Measurements from ENCODE around the gene ASTN2.

The ASTN2 gene

GRCh38 chr9:117355542-117355941 lies 59.3 kb downstream of the ASTN2 start:
- DNase-seq: no peak

GRCh38 chr9:117354997-117355396 lies 59.9 kb downstream of the ASTN2 start:
- DNase-seq: no peak

GRCh38 chr9:117354244-117354847 lies 60.5 kb downstream of the ASTN2 start:
- peak; percentile 76 for DNase-seq

- DNase-seq: no peak
Measured at GRCh38 chr9:117344892-117345660, 69.8 kb downstream of the ASTN2 start.

- no peak for DNase-seq
Measured at GRCh38 chr9:117343427-117343826, 71.4 kb downstream of the ASTN2 start.

GRCh38 chr9:117341151-117341550 lies 73.7 kb downstream of the ASTN2 start:
- peak; percentile 34 for DNase-seq

GRCh38 chr9:117340422-117340821 lies 74.4 kb downstream of the ASTN2 start:
- DNase-seq: no peak

GRCh38 chr9:117335837-117336433 lies 78.9 kb downstream of the ASTN2 start:
- peak; percentile 47 for DNase-seq

GRCh38 chr9:117334101-117334500 lies 80.8 kb downstream of the ASTN2 start:
- no peak for DNase-seq

GRCh38 chr9:117325831-117326230 lies 89.0 kb downstream of the ASTN2 start:
- no peak for DNase-seq

- no peak for DNase-seq
Measured at GRCh38 chr9:117325110-117325731, 89.6 kb downstream of the ASTN2 start.

GRCh38 chr9:117323390-117323789 lies 91.5 kb downstream of the ASTN2 start:
- no peak for DNase-seq

- DNase-seq: no peak
Measured at GRCh38 chr9:117317192-117317591, 97.7 kb downstream of the ASTN2 start.

- no peak for DNase-seq
Measured at GRCh38 chr9:117315236-117315635, 99.6 kb downstream of the ASTN2 start.

- DNase-seq: no peak
Measured at GRCh38 chr9:117313989-117314388, 100.9 kb downstream of the ASTN2 start.

- DNase-seq: no peak
Measured at GRCh38 chr9:117307701-117308100, 107.2 kb downstream of the ASTN2 start.

GRCh38 chr9:117306032-117306431 lies 108.8 kb downstream of the ASTN2 start:
- DNase-seq: no peak

GRCh38 chr9:117305454-117305853 lies 109.4 kb downstream of the ASTN2 start:
- DNase-seq: no peak

GRCh38 chr9:117304549-117304948 lies 110.3 kb downstream of the ASTN2 start:
- DNase-seq: no peak

GRCh38 chr9:117303643-117304230 lies 111.1 kb downstream of the ASTN2 start:
- no peak for DNase-seq

- no peak for DNase-seq
Measured at GRCh38 chr9:117302487-117302886, 112.4 kb downstream of the ASTN2 start.

- DNase-seq: no peak
Measured at GRCh38 chr9:117300371-117301110, 114.3 kb downstream of the ASTN2 start.

- no peak for DNase-seq
Measured at GRCh38 chr9:117296453-117296852, 118.4 kb downstream of the ASTN2 start.

Data from NCI-H1694 treated with DMSO at 0.1 percent for 48 hours (cell line).